GM23338 (cell line): ENCODE results near the gene PPM1F.

Experiments used
- CREB1 ChIP-seq: fragments of 250-450 bp; sonication (Bioruptor Pico); IDR thresholded peaks from 2 replicates; pipeline ENCODE4 v1.5.0; 2020; ENCODE audit warnings: low read depth, mild to moderate bottlenecking, moderate library complexity
- ETS1 ChIP-seq: IDR thresholded peaks from 2 replicates; pipeline ENCODE4 v1.6.1; 2016; ENCODE audit warnings: antibody characterized with exemption
- EZH2 ChIP-seq: fragments of 200-600 bp; sonication (generic); IDR thresholded peaks from one replicate; pipeline ENCODE4 v1.8.0; 2017; ENCODE audit warnings: antibody characterized with exemption, mild to moderate bottlenecking, low read depth; ENCODE audit not compliant: unreplicated experiment
- POLR2AphosphoS5 ChIP-seq: IDR thresholded peaks from 2 replicates; pipeline ENCODE4 v1.6.1; 2016; ENCODE audit warnings: antibody characterized with exemption, low read depth
- REST ChIP-seq: IDR thresholded peaks from one replicate; pipeline ENCODE4 v1.6.1; 2018; ENCODE audit warnings: antibody characterized with exemption; ENCODE audit not compliant: unreplicated experiment
- ZNF114 ChIP-seq: fragments of 250-450 bp; sonication (Bioruptor Pico); IDR thresholded peaks from 2 replicates; pipeline ENCODE4 v1.5.0; 2020; ENCODE audit warnings: mild to moderate bottlenecking, moderate library complexity
- TF ChIP-seq, protein P1 (sequence below), 2 experiments: fragments of 200-600 bp in 1 of 2; sonication (generic) in 1 of 2; conservative IDR thresholded peaks; 2 replicates each; pipeline versions ENCODE4 v1.5.1 to v1.6.1; 2016 to 2017; ENCODE audit warnings: antibody characterized with exemption in 2 of 2, low read depth in 2 of 2, mild to moderate bottlenecking in 2 of 2, moderate library complexity in 1 of 2

- TF ChIP-seq REST, result no peak
- TF ChIP-seq, protein P1, sequence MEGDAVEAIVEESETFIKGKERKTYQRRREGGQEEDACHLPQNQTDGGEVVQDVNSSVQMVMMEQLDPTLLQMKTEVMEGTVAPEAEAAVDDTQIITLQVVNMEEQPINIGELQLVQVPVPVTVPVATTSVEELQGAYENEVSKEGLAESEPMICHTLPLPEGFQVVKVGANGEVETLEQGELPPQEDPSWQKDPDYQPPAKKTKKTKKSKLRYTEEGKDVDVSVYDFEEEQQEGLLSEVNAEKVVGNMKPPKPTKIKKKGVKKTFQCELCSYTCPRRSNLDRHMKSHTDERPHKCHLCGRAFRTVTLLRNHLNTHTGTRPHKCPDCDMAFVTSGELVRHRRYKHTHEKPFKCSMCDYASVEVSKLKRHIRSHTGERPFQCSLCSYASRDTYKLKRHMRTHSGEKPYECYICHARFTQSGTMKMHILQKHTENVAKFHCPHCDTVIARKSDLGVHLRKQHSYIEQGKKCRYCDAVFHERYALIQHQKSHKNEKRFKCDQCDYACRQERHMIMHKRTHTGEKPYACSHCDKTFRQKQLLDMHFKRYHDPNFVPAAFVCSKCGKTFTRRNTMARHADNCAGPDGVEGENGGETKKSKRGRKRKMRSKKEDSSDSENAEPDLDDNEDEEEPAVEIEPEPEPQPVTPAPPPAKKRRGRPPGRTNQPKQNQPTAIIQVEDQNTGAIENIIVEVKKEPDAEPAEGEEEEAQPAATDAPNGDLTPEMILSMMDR (conservative IDR thresholded peaks at IDR 0.05; ENCODE audit: low read depth in 2 of 2), result no peak
- TF ChIP-seq EZH2, result no peak
- TF ChIP-seq ETS1, result no peak
- TF ChIP-seq CREB1 (CRISPR knock-in tag), result no peak
- no peak for TF ChIP-seq POLR2AphosphoS5
- no peak for TF ChIP-seq ZNF114
Measured at GRCh38 chr22:21962655-21962949, 10.0 kb upstream of the PPM1F start.
